CD8-positive, alpha-beta memory T cell (primary cell): ENCODE measurements around the gene BID. TPM values are rescaled to one million over a fixed set of nuclear protein-coding genes. Genes with fewer than 3 reads are reported as not detected.

ENCODE experiments used
- CTCF ChIA-PET: fragments of 350-600 bp; sonication (Branson Sonifier 250); formaldehyde crosslinking; loops from one replicate; lab custom pipeline; 2021; ENCODE audit warnings: antibody characterized with exemption; lab: Charles Lee
- POLR2A ChIA-PET: fragments of 350-600 bp; sonication (Branson Sonifier 250); formaldehyde crosslinking; loops from one replicate; lab custom pipeline; 2021; ENCODE audit warnings: antibody characterized with exemption; lab: Charles Lee
- DNase-seq, 5 donors: peaks; one replicate each; pipeline versions ENCODE4 v3.0.0 to v3.0.0-alpha.2; 2020 to 2022; ENCODE audit warnings: mixed read lengths in 1 of 5
- H3K27ac ChIP-seq: one replicate; pipeline ENCODE4 v1.7.0; 2013; ENCODE audit warnings: low read depth, mild to moderate bottlenecking, low read length, moderate library complexity
- H3K27me3 ChIP-seq: 2 replicates; pipeline ENCODE4 v1.7.0; 2013; ENCODE audit warnings: low read length, mild to moderate bottlenecking; ENCODE audit not compliant: insufficient read depth, poor library complexity, severe bottlenecking
- H3K36me3 ChIP-seq: 2 replicates; pipeline ENCODE4 v1.7.0; 2013; ENCODE audit warnings: mild to moderate bottlenecking, low read length, moderate library complexity; ENCODE audit not compliant: insufficient read depth
- H3K4me1 ChIP-seq: 2 replicates; pipeline ENCODE4 v1.7.0; 2013; ENCODE audit warnings: mild to moderate bottlenecking, low read length, moderate library complexity; ENCODE audit not compliant: insufficient read depth
- H3K4me3 ChIP-seq: 2 replicates; pipeline ENCODE4 v1.7.0; 2013; ENCODE audit warnings: mild to moderate bottlenecking, low read length
- H3K9me3 ChIP-seq: 2 replicates; pipeline ENCODE4 v1.7.0; 2013; ENCODE audit warnings: mild to moderate bottlenecking, low read length
- H3K27ac Mint-ChIP-seq, 8 donors: one replicate each; pipeline ENCODE4 v1.8.0; 2020 to 2021; ENCODE audit warnings: mixed read lengths in 8 of 8, mild to moderate bottlenecking in 6 of 8, inconsistent platforms in 3 of 8, moderate library complexity in 3 of 8
- H3K27me3 Mint-ChIP-seq, 2 donors: one replicate each; pipeline ENCODE4 v1.8.0; 2020 to 2021; ENCODE audit warnings: mixed read lengths in 2 of 2, mild to moderate bottlenecking in 1 of 2, moderate library complexity in 1 of 2
- H3K36me3 Mint-ChIP-seq, 3 donors: one replicate each; pipeline ENCODE4 v1.8.0; 2020 to 2021; ENCODE audit warnings: mixed read lengths in 3 of 3, inconsistent platforms in 1 of 3, mild to moderate bottlenecking in 1 of 3
- H3K4me1 Mint-ChIP-seq, 3 donors: one replicate each; pipeline ENCODE4 v1.8.0; 2020 to 2021; ENCODE audit warnings: mixed read lengths in 3 of 3, inconsistent platforms in 1 of 3, mild to moderate bottlenecking in 1 of 3
- H3K4me3 Mint-ChIP-seq, 7 donors: one replicate each; pipeline ENCODE4 v1.8.0; 2020 to 2021; ENCODE audit warnings: mixed read lengths in 7 of 7, mild to moderate bottlenecking in 6 of 7, moderate library complexity in 4 of 7, inconsistent platforms in 2 of 7
- H3K9me3 Mint-ChIP-seq, 5 donors: one replicate each; pipeline ENCODE4 v1.8.0; 2020 to 2022; ENCODE audit warnings: mixed read lengths in 5 of 5, mild to moderate bottlenecking in 3 of 5, moderate library complexity in 2 of 5, inconsistent platforms in 1 of 5
- polyA plus RNA-seq: library from polyadenylated mRNA; unstranded; fragments of 300-500 nt; fragmentation: Illumina TruSeq; gene quantifications from one replicate; pipeline ENCODE4 v1.2.3, GENCODE V29; 2021
- total RNA-seq, 2 experiments: library from RNA; stranded (reverse); gene quantifications; one replicate each; pipeline ENCODE4 v1.2.3, GENCODE V29; 2021

BID gene
- total and polyA plus RNA-seq, 3 experiments from 2014 or later = 11.5 to 72.5 (median 14.1) TPM

DNA sequence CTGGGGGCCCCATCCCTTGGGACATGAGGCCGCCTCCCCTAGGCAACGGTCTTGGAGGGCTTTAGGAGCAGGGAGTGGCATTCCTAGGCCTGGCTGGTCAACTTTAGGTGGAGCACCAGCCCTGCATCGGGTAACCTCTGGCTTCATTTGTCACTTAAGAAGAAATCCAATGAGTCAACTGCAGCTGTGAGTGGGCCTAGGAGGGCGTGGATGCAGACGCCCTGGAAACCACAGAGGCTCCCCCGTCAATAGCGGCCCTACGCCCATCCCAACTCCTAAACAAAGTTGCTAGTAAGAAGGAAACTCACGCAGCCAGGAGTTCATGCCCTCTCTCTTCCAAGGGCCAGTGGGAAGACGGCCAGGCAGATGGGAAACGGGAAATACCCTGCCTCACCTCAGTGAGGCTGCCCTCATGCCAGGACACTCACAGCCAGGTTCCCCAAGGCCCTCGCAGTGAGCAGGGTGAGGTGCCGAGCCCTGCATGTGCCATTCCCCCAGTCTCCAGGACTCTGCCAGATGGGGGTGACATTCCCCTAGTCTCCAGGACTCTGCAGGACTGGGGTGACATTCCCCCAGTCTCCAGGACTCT is 20.8 kb downstream of the BID start:
- DNase-seq = no peak
- H3K27me3 ChIP-seq = no peaks in the 10 kb centered on the region
- CTCF ChIA-PET = interaction anchor here (1.2 to 2.5 kb wide), 5 partner anchors 11 to 32 kb away, joined by 3 to 17 read pairs (median 10); no protein-coding TSS in a partner anchor
- H3K4me1 ChIP-seq = no peaks in the 10 kb centered on the region
- H3K36me3 ChIP-seq = no peaks in the 10 kb centered on the region
- Mint-ChIP-seq H3K4me1 (peaks cover 5 to 26% (median 9%) of the 10 kb centered on the region in 3 donors), H3K27ac (peak overlapping the region in 2 of 8 donors; percentile 26 to 33), H3K36me3 (peaks cover 0 to 16% (median 0%) of the 10 kb centered on the region in 3 donors), H3K4me3 (no peak overlapping the region), H3K9me3 (no peaks in the 10 kb centered on the region), H3K27me3 (no peaks in the 10 kb centered on the region)
- H3K4me3 ChIP-seq = no peak overlapping the region
- H3K9me3 ChIP-seq = no peaks in the 10 kb centered on the region
- H3K27ac ChIP-seq = no peak overlapping the region
- POLR2A ChIA-PET = no interaction called here

DNA sequence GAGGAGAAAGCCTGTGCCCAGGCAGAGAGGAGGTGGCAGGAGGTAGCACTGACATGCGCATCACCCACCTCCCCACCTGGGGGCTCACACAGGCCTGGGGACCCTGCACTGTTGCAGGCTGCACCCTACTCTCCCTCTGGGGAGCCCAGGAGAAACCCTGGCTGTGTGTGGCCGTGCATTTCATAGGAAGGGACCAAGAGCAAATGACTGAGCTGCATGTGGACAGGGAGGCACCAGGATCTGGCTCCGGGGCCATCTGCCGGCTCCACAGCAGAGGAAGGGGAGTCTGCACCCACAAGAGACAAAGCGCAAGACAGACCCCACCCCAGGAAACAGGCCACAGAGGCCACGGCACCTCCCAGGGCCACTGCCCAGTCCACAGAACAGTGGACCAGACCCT is 22.7 kb downstream of the BID start:
- Histone ChIP-seq H3K27ac (no peak overlapping the region), H3K36me3 (no peaks in the 10 kb centered on the region), H3K9me3 (no peaks in the 10 kb centered on the region), H3K4me1 (no peaks in the 10 kb centered on the region), H3K4me3 (no peak overlapping the region), H3K27me3 (no peaks in the 10 kb centered on the region)
- peak overlapping the region in 2 of 8 donors; percentile 15 to 51 for H3K27ac Mint-ChIP-seq
- ChIA-PET POLR2A (no interaction called here), CTCF (interaction anchor here (1.1 to 2.5 kb wide), 4 partner anchors 9 to 34 kb away, joined by 4 to 12 read pairs (median 7); no protein-coding TSS in a partner anchor)
- no peak for DNase-seq
- H3K9me3 Mint-ChIP-seq = no peaks in the 10 kb centered on the region
- H3K27me3 Mint-ChIP-seq = no peaks in the 10 kb centered on the region
- peaks cover 0 to 23% (median 0%) of the 10 kb centered on the region in 3 donors for H3K36me3 Mint-ChIP-seq
- H3K4me1 Mint-ChIP-seq = peaks cover 7 to 13% (median 9%) of the 10 kb centered on the region in 3 donors
- H3K4me3 Mint-ChIP-seq = no peak overlapping the region

DNA sequence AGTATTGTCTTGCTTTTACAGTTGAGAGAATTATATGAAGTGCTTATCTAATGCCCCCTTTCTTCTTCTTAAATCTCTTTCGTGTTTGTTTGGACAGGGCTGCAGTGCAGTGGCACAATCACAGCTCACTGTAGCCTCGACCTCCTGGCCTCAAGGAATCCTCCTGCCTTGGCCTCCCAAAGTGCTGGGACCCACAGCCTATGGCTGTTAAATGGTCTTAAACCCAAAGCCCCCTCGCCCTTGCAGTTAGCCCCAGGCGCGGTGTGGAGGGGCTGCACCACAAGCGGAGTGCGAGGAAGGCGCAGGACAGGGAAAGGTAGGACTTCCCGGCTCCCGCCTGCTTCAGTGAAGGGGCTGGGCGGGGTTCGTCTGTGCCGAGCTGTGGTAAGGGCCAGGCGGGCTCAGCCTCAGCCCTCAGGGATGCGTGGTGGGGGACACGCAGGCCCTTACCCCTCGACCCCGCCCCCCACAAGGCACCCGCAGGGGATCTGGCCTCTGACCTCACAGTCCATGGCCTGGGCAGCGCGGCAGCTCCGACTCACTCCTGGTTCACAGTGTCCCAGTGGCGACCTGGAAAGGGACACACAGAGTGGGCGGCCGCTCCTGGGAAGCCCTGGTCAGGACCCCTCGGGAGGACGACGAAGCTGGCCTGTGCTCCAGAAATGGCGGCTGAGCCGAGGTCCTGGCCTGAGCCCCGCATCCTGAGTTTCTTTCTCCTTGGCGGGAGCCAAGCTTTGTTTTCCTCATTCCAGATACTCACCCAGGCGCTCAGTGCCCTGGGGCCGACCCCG is 24.5 kb downstream of the BID start:
- H3K9me3 ChIP-seq = no peaks in the 10 kb centered on the region
- no peaks in the 10 kb centered on the region for H3K36me3 ChIP-seq
- Mint-ChIP-seq H3K4me1 (peaks cover 9 to 14% (median 10%) of the 10 kb centered on the region in 3 donors), H3K36me3 (peaks cover 0 to 24% (median 0%) of the 10 kb centered on the region in 3 donors), H3K4me3 (no peak overlapping the region), H3K9me3 (no peaks in the 10 kb centered on the region), H3K27ac (peak overlapping the region in 1 of 8 donors; percentile 75), H3K27me3 (no peaks in the 10 kb centered on the region)
- ChIA-PET POLR2A (no interaction called here), CTCF (interaction anchor here (1.0 kb wide), 2 partner anchors 35 to 37 kb away, joined by 3 to 6 read pairs; no protein-coding TSS in a partner anchor)
- H3K27me3 ChIP-seq = no peaks in the 10 kb centered on the region
- no peak overlapping the region for H3K4me3 ChIP-seq
- H3K4me1 ChIP-seq = no peaks in the 10 kb centered on the region
- DNase-seq = no peak
- H3K27ac ChIP-seq = no peak overlapping the region

DNA sequence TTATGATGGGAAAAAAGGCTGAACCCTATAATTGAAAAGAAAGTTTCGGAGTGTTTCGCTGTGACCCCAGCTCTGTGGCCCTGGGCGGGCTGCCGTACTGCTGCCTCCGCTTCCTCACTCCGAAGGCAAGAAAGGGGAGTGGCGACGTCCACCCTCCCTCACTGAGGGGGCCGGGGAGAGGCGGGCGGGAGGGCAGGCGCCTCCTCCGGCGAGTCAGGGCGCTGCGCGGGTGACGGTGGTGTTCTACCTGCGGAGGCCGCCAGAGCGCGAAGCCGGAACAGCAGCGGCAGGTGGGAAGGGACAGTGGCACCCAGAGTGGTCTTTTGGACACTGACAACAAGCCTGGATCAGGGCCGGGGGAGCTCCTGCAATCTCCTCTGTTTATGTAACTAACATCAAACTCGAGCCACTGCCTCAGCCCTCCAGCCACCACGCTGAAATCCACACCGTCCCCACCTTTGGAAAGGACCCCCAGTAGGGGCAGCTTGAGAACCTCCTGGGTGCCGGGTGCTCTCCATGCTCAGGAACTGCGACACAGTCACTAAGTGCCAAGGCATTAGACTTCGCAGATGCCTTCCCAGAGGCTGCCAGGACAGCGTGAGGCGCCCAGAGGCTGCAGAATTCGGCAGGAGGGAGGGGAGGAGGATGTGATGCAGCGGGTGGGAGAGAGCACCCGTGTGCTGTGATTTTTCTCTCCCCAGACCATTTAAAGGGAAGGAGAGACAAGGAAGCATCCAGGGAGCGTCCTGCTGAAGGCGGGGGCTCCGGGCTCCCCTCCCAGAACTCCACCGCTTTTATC is 25.5 kb downstream of the BID start:
- Mint-ChIP-seq H3K27me3 (no peaks in the 10 kb centered on the region), H3K27ac (peak overlapping the region in 1 of 8 donors; percentile 79), H3K4me1 (peaks cover 7 to 13% (median 9%) of the 10 kb centered on the region in 3 donors), H3K4me3 (no peak overlapping the region), H3K36me3 (peaks cover 0 to 26% (median 0%) of the 10 kb centered on the region in 3 donors), H3K9me3 (no peaks in the 10 kb centered on the region)
- H3K27ac ChIP-seq = no peak overlapping the region
- ChIA-PET POLR2A (no interaction called here), CTCF (interaction anchor here (1.0 kb wide), 1 partner anchor 36 kb away, joined by 6 read pairs; no protein-coding TSS in a partner anchor)
- H3K36me3 ChIP-seq = no peaks in the 10 kb centered on the region
- no peaks in the 10 kb centered on the region for H3K4me1 ChIP-seq
- no peak for DNase-seq
- H3K4me3 ChIP-seq = no peak overlapping the region
- no peaks in the 10 kb centered on the region for H3K27me3 ChIP-seq
- no peaks in the 10 kb centered on the region for H3K9me3 ChIP-seq

DNA sequence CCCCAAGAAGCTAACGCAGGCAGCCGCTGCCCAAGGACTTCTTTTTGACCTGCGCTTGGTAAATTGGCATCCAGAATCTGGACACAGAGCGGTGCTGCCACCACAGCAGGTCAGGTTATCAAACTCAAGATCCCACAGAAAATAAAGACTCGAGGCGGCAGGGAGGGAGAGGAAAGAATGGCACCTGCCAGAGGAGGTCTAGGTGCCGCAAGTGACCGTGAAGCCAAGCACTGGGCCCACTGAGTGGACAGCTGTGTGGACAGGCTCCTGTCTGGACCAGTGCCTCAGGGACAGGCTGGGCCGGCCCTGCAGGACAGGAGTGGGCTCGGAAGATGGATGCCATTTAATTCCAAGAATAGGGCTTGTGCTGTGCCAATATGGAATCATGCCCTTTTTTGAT is 27.4 kb downstream of the BID start:
- ChIA-PET CTCF (interaction anchor here (1.4 to 7.5 kb wide), 2 partner anchors 32 to 38 kb away, joined by 3 to 54 read pairs; no protein-coding TSS in a partner anchor), POLR2A (no interaction called here)
- H3K36me3 Mint-ChIP-seq = peaks cover 0 to 36% (median 0%) of the 10 kb centered on the region in 3 donors

DNA sequence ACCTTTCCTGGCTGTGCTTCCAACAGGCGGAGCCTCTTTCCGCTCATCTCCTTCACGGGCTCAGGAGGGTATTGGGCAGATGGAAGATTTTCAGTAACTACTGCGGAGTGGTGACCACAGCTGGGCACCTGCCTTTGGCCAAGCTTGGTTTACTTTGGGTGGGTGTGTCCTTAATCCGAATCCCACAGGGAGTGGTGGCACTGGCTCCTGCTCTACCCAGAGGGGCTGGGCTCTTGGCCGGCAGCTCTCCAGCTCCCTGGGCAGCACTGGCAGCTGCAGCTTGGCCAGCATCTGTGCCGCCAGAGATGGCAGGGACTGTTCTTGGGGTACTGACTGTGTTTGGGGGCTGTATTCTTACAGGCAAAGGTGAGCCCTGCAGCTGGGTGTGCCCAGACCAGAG is 29.8 kb downstream of the BID start:
- Mint-ChIP-seq H3K4me1 (peaks cover 7 to 16% (median 12%) of the 10 kb centered on the region in 3 donors), H3K36me3 (peaks cover 0 to 43% (median 2%) of the 10 kb centered on the region in 3 donors), H3K27ac (peak overlapping the region in 7 of 8 donors; percentile 13 to 82 (median 67)), H3K4me3 (no peak overlapping the region), H3K9me3 (no peaks in the 10 kb centered on the region), H3K27me3 (no peaks in the 10 kb centered on the region)
- Histone ChIP-seq H3K4me3 (no peak overlapping the region), H3K9me3 (no peaks in the 10 kb centered on the region), H3K27me3 (no peaks in the 10 kb centered on the region), H3K27ac (no peak overlapping the region), H3K36me3 (no peaks in the 10 kb centered on the region), H3K4me1 (no peaks in the 10 kb centered on the region)
- POLR2A ChIA-PET = no interaction called here
- CTCF ChIA-PET = interaction anchor here (1.3 to 8.2 kb wide), 7 partner anchors 9 to 331 kb away, joined by 3 to 110 read pairs (median 13); no protein-coding TSS in a partner anchor
- DNase-seq = no peak

More for the DNA sequence above, 27.4 kb downstream of the BID start:
- no peaks in the 10 kb centered on the region for H3K9me3 Mint-ChIP-seq
- Histone ChIP-seq H3K27me3 (no peaks in the 10 kb centered on the region), H3K27ac (no peak overlapping the region), H3K4me1 (no peaks in the 10 kb centered on the region), H3K36me3 (no peaks in the 10 kb centered on the region), H3K4me3 (no peak overlapping the region), H3K9me3 (no peaks in the 10 kb centered on the region)
- H3K27ac Mint-ChIP-seq = peak overlapping the region in 3 of 8 donors; percentile 77 to 83 (median 78)
- no peaks in the 10 kb centered on the region for H3K27me3 Mint-ChIP-seq
- peaks cover 7 to 16% (median 12%) of the 10 kb centered on the region in 3 donors for H3K4me1 Mint-ChIP-seq
- DNase-seq = no peak
- H3K4me3 Mint-ChIP-seq = no peak overlapping the region

- CTCF ChIA-PET = interaction anchor here (1.1 to 8.2 kb wide), 10 partner anchors 8 to 332 kb away, joined by 3 to 110 read pairs (median 8); no protein-coding TSS in a partner anchor
- POLR2A ChIA-PET = no interaction called here
- peaks cover 0 to 47% (median 2%) of the 10 kb centered on the region in 3 donors for H3K36me3 Mint-ChIP-seq
- H3K27ac Mint-ChIP-seq = peak overlapping the region in 1 of 8 donors; percentile 55
- no peaks in the 10 kb centered on the region for H3K27me3 ChIP-seq
- H3K9me3 ChIP-seq = no peaks in the 10 kb centered on the region
- H3K27ac ChIP-seq = no peak overlapping the region
- H3K9me3 Mint-ChIP-seq = no peaks in the 10 kb centered on the region
- no peaks in the 10 kb centered on the region for H3K27me3 Mint-ChIP-seq
- H3K4me3 Mint-ChIP-seq = no peak overlapping the region
- H3K4me3 ChIP-seq = no peak overlapping the region
- DNase-seq = no peak
- peaks cover 3% of the 10 kb centered on the region for H3K36me3 ChIP-seq
- H3K4me1 ChIP-seq = no peaks in the 10 kb centered on the region
- peaks cover 7 to 16% (median 12%) of the 10 kb centered on the region in 3 donors for H3K4me1 Mint-ChIP-seq
These were observed 30.4 kb downstream of the BID start for GRCh38 chr22:17743661-17744411.
